OCI-LY1 (cell line): ENCODE results near the gene ATG2A.

ENCODE experiments used
- H2AFZ ChIP-seq: fragments of 200-600 bp; sonication (generic), shearing (Covaris generic); 2 replicates; pipeline ENCODE4 v1.6.0; 2014; ENCODE audit warnings: antibody characterized with exemption, mild to moderate bottlenecking, low read length
- H3F3A ChIP-seq: fragments of 200-600 bp; sonication (generic), shearing (Covaris generic); 2 replicates; pipeline ENCODE4 v1.6.0; 2014; ENCODE audit warnings: mild to moderate bottlenecking, antibody characterized with exemption, low read length, moderate library complexity; ENCODE audit not compliant: insufficient read depth
- H3K27ac ChIP-seq: fragments of 200-600 bp; sonication (generic); 2 replicates; pipeline ENCODE4 v1.5.1; 2014; ENCODE audit warnings: low read length, mixed run types, mild to moderate bottlenecking, low read depth; ENCODE audit not compliant: poor library complexity, severe bottlenecking
- H3K27me3 ChIP-seq: fragments of 200-600 bp; sonication (generic); 2 replicates; pipeline ENCODE4 v1.6.0; 2014; ENCODE audit warnings: antibody characterized with exemption, mild to moderate bottlenecking, low read length, moderate library complexity; ENCODE audit not compliant: insufficient read depth
- H3K36me3 ChIP-seq: fragments of 200-600 bp; sonication (generic); 2 replicates; pipeline ENCODE4 v1.6.1; 2014; ENCODE audit warnings: mild to moderate bottlenecking, antibody characterized with exemption, low read length, moderate library complexity, mixed read lengths; ENCODE audit not compliant: insufficient read depth
- H3K4me1 ChIP-seq: fragments of 200-600 bp; sonication (generic); 2 replicates; pipeline ENCODE4 v1.5.1; 2014; ENCODE audit warnings: mild to moderate bottlenecking, low read length, moderate library complexity; ENCODE audit not compliant: insufficient read depth, severe bottlenecking
- H3K4me2 ChIP-seq: fragments of 200-600 bp; sonication (generic), shearing (Covaris generic); 2 replicates; pipeline ENCODE4 v1.6.1; 2014; ENCODE audit warnings: low read length
- H3K4me3 ChIP-seq: fragments of 200-600 bp; sonication (generic); 2 replicates; pipeline ENCODE4 v1.5.1; 2014; ENCODE audit warnings: low read length, low read depth, mild to moderate bottlenecking, mixed read lengths; ENCODE audit not compliant: poor library complexity, severe bottlenecking
- H3K79me2 ChIP-seq: fragments of 200-600 bp; shearing (Covaris generic); 2 replicates; pipeline ENCODE4 v1.6.1; 2016; ENCODE audit warnings: mixed run types, low read length, mixed read lengths; ENCODE audit not compliant: insufficient read depth
- H3K9ac ChIP-seq: fragments of 200-600 bp; sonication (generic), shearing (Covaris generic); 2 replicates; pipeline ENCODE4 v1.6.1; 2014; ENCODE audit warnings: mild to moderate bottlenecking, low read length, mixed read lengths
- H3K9me2 ChIP-seq: fragments of 200-600 bp; sonication (generic), shearing (Covaris generic); 2 replicates; pipeline ENCODE4 v1.6.1; 2014; ENCODE audit warnings: low read depth, mild to moderate bottlenecking, low read length, mixed read lengths
- H3K9me3 ChIP-seq: fragments of 200-600 bp; shearing (Covaris generic); 2 replicates; pipeline ENCODE4 v1.6.1; 2014; ENCODE audit warnings: low read length, mixed read lengths
- H4K20me1 ChIP-seq: fragments of 200-600 bp; sonication (generic), shearing (Covaris generic); 2 replicates; pipeline ENCODE4 v1.6.0; 2016; ENCODE audit warnings: mild to moderate bottlenecking, low read length; ENCODE audit not compliant: insufficient read depth
- EZH2 ChIP-seq: fragments of 200-600 bp; sonication (generic), shearing (Covaris generic); IDR thresholded peaks from 2 replicates; pipeline ENCODE4 v1.8.0; 2017; ENCODE audit warnings: borderline replicate concordance, mixed run types, mild to moderate bottlenecking, antibody characterized with exemption, low read length, moderate library complexity, mixed read lengths
- TF ChIP-seq, protein P1 (sequence below): fragments of 200-600 bp; sonication (generic), shearing (Covaris generic); IDR thresholded peaks from 2 replicates; pipeline ENCODE4 v1.5.1; 2017; ENCODE audit warnings: mild to moderate bottlenecking, antibody characterized with exemption, low read length, moderate library complexity, mixed read lengths

The ATG2A gene

DNA sequence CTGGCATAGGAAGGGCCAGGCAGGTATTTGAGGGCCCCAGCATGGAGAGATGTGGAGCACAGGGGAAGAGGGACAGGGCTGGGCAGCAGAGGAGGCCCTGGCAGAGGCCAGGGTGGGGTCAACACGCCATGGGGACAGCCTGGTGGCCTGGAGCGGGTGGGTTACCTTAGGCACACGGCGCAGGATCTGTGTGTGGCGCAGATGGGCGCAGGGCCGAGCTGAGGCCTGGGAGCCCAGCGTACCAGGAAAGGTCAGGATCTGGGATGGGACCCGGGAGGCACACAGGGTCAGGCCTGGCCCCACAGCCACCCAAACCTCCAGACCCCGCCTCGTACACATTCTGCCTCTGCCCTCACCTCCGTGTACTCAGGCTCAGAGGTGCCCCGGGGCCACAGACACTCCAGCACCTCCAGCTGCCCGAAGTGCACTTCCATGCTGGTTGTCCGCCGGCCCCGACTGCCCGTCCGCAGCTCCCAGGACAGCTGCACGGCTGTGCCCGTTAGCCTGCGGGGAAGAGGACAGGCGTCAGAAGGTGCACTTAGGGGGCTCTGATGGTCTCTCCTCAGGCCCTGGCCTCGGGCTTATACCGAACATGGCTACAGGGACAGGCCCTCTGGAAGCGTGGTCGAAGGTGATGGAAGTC, 6.4 kb downstream of the ATG2A start:
- no peak overlapping the region for H3K27ac ChIP-seq
- H3K9ac ChIP-seq: no peak overlapping the region
- no peak for TF ChIP-seq EZH2
- TF ChIP-seq, protein P1, sequence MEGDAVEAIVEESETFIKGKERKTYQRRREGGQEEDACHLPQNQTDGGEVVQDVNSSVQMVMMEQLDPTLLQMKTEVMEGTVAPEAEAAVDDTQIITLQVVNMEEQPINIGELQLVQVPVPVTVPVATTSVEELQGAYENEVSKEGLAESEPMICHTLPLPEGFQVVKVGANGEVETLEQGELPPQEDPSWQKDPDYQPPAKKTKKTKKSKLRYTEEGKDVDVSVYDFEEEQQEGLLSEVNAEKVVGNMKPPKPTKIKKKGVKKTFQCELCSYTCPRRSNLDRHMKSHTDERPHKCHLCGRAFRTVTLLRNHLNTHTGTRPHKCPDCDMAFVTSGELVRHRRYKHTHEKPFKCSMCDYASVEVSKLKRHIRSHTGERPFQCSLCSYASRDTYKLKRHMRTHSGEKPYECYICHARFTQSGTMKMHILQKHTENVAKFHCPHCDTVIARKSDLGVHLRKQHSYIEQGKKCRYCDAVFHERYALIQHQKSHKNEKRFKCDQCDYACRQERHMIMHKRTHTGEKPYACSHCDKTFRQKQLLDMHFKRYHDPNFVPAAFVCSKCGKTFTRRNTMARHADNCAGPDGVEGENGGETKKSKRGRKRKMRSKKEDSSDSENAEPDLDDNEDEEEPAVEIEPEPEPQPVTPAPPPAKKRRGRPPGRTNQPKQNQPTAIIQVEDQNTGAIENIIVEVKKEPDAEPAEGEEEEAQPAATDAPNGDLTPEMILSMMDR: no peak
- H3K79me2 ChIP-seq: no peaks in the 10 kb centered on the region
- no peak overlapping the region for H3K4me2 ChIP-seq
- H3F3A ChIP-seq: no peaks in the 10 kb centered on the region
- no peaks in the 10 kb centered on the region for H4K20me1 ChIP-seq
- H3K36me3 ChIP-seq: peaks cover 66% of the 10 kb centered on the region
- no peak overlapping the region for H3K4me3 ChIP-seq
- no peaks in the 10 kb centered on the region for H3K9me3 ChIP-seq
- H3K9me2 ChIP-seq: no peaks in the 10 kb centered on the region
- no peak overlapping the region for H2AFZ ChIP-seq
- peaks cover 6% of the 10 kb centered on the region for H3K4me1 ChIP-seq
- no peaks in the 10 kb centered on the region for H3K27me3 ChIP-seq

DNA sequence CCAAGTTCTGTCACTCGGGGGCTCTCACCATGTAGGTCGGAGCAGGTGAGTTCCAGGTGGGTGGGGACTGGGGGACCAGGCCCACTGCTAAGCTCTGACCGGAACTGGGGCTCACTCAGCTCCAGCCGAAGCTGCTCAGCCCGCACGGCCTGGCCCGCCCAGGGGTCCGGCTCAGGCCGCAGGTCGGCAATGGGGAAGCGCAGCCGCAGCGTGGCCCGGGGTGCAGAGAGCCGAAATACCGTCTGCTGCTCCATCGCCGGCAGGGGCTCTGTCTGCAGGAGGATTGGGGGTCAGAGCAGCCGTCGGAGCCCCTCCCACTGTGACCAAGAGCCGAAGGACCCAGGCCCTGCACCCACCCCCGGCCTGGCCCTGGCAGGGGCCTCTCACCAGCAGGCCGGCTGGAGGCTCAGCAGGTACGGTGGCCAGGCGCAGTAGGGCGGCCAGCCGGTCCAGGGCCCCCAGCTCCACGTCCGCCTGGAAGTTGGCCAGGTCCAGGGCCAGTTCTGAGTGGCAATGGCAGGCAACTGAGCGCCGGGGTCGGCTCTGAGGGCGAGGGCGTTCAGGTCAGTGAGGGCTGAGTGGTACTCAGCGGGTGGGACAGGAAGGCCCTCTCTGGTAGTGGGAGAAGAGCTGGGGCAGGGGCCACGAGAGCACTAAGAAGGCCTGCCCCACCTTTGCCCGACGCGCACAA, 7.2 kb downstream of the ATG2A start:
- Histone ChIP-seq H3K9ac (no peak overlapping the region), H3K79me2 (no peaks in the 10 kb centered on the region), H3K9me2 (no peaks in the 10 kb centered on the region), H3K4me2 (no peak overlapping the region), H3K4me3 (no peak overlapping the region), H3K36me3 (peaks cover 71% of the 10 kb centered on the region), H2AFZ (no peak overlapping the region), H3K27ac (no peak overlapping the region), H3K27me3 (no peaks in the 10 kb centered on the region), H4K20me1 (no peaks in the 10 kb centered on the region), H3K9me3 (no peaks in the 10 kb centered on the region), H3K4me1 (no peaks in the 10 kb centered on the region), H3F3A (no peaks in the 10 kb centered on the region)
- TF ChIP-seq, protein P1: no peak
- TF ChIP-seq EZH2: no peak

DNA sequence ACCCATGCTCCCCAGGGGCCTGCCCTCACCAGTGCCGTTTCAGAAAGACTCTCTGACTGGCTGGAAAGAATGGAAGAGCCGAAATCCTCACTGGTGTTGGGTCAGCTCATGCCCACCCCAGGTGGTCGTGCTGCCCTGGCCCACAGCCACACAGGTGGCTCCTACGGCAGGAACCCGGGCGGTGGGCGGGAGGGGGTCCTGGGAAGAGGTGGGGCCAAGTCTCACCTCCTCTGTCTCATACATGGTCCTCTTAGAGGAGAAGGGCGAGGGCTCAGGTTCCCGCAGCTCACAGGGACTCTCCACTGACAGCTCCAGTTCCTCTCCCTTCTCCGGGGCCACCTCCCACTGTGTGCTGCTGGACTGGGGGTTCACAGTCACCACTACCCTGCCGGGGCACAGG, 8.2 kb downstream of the ATG2A start:
- Histone ChIP-seq H4K20me1 (no peaks in the 10 kb centered on the region), H3K36me3 (peaks cover 71% of the 10 kb centered on the region), H3K9me2 (no peaks in the 10 kb centered on the region), H3K27ac (no peak overlapping the region), H3K4me2 (no peak overlapping the region), H2AFZ (no peak overlapping the region), H3K27me3 (no peaks in the 10 kb centered on the region), H3K9ac (no peak overlapping the region), H3K4me1 (no peaks in the 10 kb centered on the region), H3F3A (no peaks in the 10 kb centered on the region), H3K9me3 (no peaks in the 10 kb centered on the region), H3K4me3 (no peak overlapping the region), H3K79me2 (no peaks in the 10 kb centered on the region)
- TF ChIP-seq, protein P1: no peak
- no peak for TF ChIP-seq EZH2
